GM19193 (cell line): ENCODE results near the gene LYPD6.

Experiments used
- POLR2A ChIP-seq: IDR thresholded peaks from 4 replicates; pipeline ENCODE4 v1.6.1; 2011; ENCODE audit not compliant: insufficient read depth, insufficient read length; ENCODE audit errors: extremely low read depth

Gene LYPD6

DNA sequence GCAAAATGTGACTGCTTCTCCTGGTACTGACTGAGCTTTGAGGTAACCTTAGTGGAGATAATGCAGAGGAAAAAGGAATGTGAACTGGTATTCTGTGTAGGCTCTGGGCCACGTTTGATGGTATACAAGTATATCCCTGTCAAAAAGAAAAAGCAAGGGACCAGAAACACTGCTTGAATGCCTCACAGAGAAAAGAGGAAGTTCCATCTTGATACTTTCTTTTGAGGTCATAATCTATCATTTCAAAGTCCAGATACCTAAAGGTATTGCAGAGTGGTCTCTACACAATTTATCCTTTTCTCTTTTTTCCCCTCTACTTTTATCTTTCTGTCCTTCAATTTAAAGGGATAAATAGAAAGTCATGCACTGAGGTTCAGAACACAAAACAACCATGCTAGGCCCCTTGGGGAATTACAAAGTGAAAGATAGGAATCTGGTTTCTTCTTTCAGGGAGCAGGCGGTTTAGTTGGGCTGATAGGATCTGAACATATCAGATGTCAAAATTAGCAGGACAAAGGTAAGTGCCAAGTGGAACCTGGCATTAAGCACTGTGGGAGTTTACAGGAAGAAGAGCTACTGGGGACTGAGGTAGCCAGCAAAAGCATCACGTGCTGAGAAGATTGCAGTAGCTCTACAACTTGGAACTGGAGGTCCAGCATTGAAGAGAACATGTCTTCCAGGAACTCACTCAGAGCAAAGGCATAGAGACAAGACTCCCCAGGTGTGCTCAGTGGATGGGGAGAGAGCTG, 121.2 kb downstream of the LYPD6 start:
- no peak for TF ChIP-seq POLR2A

DNA sequence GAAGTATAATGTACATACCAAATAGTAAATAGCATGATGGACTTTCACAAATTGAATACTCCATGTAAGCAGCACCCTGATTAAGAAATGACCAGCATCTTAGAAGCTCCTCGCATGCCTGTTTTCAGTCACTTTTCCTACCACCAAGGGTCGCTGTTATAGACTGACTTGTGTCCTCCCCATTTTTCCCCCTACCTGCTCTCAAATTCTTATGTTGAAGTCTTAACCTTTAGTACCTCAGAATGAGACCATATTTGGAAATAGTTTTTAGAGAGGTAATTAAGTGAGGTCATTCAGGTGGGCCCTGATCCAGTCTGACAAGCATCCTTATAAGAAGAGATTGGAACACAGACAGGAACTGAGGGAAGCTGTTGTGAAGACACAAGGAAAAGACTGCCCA, 125.9 kb downstream of the LYPD6 start:
- no peak for TF ChIP-seq POLR2A

DNA sequence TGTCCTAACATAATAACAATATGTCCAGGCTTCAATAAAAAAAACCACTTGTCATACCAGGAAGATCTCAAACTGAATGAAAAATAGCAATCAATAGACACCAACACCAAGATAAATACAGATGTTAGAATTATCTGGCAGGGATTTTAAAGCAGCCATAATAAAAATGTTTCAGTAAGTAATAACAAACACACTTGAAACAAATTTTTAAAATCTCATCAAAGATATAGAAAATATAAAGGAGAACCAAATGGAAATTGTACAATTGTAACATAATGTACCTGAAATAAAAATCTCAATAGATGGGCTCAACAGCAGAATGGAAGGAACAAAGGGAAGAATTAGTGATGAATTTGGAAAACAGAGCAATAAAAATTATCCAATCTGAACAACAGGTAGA, 128.1 kb downstream of the LYPD6 start:
- no peak for TF ChIP-seq POLR2A

DNA sequence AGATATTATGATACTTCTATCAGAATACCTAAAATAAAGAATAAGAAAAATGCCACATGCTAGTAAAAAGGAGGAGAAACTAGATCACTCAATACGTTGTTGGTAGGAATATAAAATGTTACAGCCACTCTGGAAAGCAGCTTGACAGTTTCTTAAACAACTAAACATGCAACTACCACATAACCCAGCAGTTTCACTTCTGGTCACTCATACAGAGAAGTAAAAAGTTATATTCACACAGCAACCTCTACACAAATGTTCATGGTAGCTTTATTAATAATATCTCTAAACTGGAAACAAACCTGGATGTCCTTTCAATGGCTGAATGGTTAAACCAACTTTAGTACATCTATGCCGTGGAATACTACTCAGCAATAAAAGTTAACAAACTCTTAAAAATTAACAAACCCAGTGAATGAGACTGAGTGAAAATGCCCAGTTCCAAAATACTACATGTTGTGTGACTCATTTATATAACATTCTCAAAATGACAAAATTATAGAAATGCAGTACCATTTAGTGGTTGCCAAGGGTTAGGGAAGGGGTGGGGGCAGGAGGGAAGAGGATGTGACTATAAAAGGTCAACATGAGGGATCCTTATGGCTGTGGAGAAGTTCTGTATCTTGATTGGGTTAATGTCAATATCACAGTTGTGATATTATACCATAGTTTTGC, 133.1 kb downstream of the LYPD6 start:
- TF ChIP-seq POLR2A = no peak

DNA sequence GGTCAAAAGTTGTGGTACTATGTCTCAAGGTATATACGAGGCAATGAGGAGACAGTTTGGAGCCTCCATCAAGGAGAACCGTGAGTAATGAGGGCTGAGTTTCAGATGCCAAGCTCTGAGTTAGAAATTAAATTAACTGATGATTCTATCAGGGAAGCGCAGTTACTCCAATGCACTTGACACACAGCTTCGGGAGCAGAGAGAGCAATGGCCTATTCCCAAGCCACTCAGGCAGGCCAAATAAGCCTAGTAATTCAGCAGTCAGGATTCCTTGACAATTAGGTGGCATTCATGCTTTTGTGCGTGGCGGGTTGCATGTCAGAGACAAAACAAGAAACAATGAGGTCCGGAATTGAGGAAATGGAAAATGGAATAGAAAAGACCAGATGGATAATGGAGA, 134.0 kb downstream of the LYPD6 start:
- TF ChIP-seq POLR2A = no peak

DNA sequence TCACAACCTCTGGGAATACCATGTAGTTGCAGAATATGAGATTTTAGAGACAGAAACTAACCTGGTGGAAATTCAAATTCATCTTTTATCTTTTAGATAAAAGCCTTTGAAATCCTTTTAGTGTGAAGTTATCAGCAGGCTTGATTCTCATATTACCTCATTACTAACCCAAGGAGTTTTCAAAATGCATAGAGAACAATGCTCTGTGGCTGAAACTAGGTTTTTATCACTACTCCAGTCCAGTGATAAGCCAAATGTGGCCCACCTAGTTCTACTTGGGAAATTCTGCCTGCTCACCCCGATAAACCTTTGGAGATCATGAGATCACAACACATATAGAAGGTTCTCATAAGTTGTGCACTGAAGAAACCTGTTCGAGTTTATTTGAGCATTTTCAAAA, 135.5 kb downstream of the LYPD6 start:
- no peak for TF ChIP-seq POLR2A

- no peak for TF ChIP-seq POLR2A
Measured at GRCh38 chr2:149466635-149467034, 136.2 kb downstream of the LYPD6 start.

GRCh38 chr2:149467436-149467835, 137.0 kb downstream of the LYPD6 start:
- TF ChIP-seq POLR2A = no peak

DNA sequence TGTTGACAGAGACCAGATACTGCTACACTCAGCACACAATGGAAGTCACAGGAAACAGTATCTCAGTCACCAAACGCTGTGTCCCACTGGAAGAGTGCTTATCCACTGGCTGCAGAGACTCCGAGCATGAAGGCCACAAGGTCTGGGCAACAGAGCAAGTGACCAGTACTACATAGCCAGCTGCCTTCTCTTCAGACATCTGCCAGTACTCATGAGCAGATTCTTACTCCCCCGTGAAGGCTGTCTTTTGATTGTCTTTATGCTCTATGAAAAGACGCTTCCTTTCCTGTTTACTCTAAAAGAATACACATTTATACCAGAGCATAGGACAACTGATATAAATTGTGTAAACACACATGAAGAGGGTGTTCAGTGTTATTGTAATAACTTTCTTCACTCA, 138.2 kb downstream of the LYPD6 start:
- no peak for TF ChIP-seq POLR2A

DNA sequence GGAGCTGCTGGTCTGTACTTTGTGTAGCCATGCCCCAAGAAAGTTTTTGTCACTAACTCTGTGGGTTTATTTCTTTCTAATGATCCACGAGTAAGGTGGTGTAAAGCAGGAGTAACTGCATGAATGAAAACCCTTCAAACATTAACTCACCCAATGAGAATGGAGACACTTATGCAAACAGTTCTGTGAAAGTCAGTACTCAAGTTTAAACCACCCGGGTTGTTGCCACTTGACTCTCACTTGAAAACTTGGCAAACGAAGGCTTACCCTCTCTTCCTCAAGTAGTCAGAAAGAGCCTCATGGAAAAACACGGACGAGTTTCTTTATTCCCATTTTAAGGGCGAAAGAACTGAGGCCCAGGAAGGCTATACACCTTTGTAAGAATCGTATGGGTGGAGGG, 139.7 kb downstream of the LYPD6 start:
- TF ChIP-seq POLR2A = no peak

DNA sequence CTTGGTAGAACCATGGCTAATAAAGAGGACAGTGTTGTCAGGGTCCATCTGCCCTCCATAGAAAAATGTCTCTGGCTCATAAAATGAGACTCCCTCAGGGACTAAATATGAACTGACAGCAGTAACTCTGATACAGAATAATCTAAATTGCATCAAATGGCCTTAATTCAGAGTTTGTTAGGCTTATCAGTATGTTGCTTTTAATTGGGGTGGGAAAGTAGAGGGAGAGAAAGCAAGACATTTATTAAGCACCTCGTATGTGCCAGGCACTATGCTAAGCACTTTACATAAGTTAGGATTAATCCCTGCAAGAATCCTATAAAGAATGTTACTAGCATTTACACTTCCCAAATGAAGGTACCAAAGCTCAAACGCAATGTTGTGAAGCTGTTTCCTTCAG, 142.0 kb downstream of the LYPD6 start:
- TF ChIP-seq POLR2A = no peak

- no peak for TF ChIP-seq POLR2A
Measured at GRCh38 chr2:149473068-149473467, 142.7 kb downstream of the LYPD6 start.

DNA sequence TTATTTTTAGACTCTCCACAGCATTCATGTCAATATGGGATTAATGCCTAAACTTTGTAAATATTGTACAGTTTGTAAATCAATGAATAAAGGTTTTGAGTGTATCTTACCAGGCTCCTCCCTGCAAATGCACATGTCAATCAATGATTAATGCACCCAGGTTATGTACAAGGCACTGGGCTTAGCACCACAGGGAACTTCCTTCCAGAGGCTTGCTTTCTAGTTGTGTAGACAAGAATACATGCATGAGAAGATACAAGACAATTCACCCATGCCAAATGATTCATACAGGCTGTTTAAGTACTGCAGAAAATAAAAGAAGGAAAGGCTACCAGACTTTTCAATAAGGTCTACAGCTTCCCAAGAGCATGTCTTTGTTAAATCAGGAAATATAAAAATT, 143.1 kb downstream of the LYPD6 start:
- no peak for TF ChIP-seq POLR2A

DNA sequence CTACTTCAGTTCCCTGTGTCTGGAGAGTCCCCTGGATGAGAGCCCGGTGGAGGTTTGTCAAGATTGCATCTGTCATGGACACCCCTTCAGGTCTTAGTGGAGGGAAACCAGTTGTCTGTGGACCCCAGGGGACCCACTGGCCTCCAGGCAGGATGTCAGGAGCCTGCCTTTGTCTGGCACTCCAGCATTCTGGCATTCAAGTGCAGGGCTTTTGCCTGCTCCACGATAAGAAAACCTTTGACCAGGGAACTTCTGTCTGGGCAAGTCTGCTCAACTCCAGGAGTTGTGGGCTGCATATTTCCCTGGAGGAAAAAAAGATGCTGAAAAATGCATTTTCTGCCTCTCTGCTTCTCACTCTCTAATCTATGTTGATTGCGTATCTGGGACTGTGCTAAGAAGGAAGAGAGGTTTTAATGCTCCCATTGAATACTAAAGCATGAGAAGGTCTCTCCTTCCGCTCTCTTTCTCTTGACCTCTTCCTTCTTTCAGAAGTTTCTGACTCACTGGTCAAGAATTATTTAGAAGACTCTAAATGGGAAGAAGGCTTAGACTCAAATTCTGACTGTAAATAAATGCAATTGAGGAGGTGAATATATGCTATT, 152.7 kb downstream of the LYPD6 start:
- TF ChIP-seq POLR2A = no peak

GRCh38 chr2:149486664-149487063, 156.3 kb downstream of the LYPD6 start:
- no peak for TF ChIP-seq POLR2A

DNA sequence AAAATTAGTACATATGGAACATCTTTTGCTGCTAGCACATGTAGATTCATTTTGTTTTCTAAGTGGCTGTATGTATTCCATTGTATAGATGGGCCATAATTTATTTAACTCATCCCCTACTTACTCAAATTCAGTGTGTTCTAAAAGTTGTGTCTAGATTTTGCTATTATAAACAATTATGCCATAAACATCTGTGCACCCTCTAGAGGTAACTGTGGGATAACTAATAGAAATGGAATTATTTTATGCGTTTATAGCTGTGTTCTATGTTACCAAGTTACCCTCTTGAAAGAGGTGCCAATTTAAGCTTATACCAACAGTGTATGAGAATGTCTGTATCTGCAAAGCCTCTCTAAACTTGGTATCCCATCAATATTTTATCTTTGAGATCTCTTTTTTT, 156.8 kb downstream of the LYPD6 start:
- no peak for TF ChIP-seq POLR2A

- no peak for TF ChIP-seq POLR2A
Measured at GRCh38 chr2:149488706-149489440, 158.5 kb downstream of the LYPD6 start.
